Endothelial cell of umbilical vein (primary cell): ENCODE measurements around the gene ABLIM2. TPM values are rescaled to one million over a fixed set of nuclear protein-coding genes. Genes with fewer than 3 reads are reported as not detected.

Experiments used
- BruUV-seq: library from RNA; stranded (reverse); fragments of 400-500 nt; replicated peaks from 2 replicates; lab custom pipeline; 2021; lab: Mats Ljungman, UMichigan
- CTCF ChIA-PET: fragments of 300-600, 350-600 bp; sonication (Branson Sonifier 250); formaldehyde crosslinking; loops from one replicate; lab custom pipeline; 2021; ENCODE audit warnings: antibody characterized with exemption, inconsistent platforms; lab: Charles Lee
- POLR2A ChIA-PET: fragments of 300-600, 350-600 bp; sonication (Branson Sonifier 250); formaldehyde crosslinking; loops from one replicate; lab custom pipeline; 2021; ENCODE audit warnings: antibody characterized with exemption, inconsistent platforms; lab: Charles Lee
- DNase-seq: peaks from one replicate; pipeline ENCODE4 v3.0.0-alpha.2; 2011; ENCODE audit warnings: low read depth, low spot score
- FAIRE-seq: peaks from 2 replicates; lab custom pipeline; 2011; peaks lifted over from hg19 to GRCh38; lab: Jason Lieb, UNC
- H2AFZ ChIP-seq: 2 replicates; pipeline ENCODE4 v1.6.0; 2012; ENCODE audit warnings: low read depth, low read length, control low read depth, inconsistent platforms
- H3K27ac ChIP-seq: 2 replicates; pipeline ENCODE4 v1.5.1; 2011; ENCODE audit warnings: low read depth, mild to moderate bottlenecking, control low read depth, low read length, moderate library complexity; ENCODE audit not compliant: insufficient read depth
- H3K27me3 ChIP-seq, 2 experiments: 2 replicates each; pipeline versions ENCODE4 v1.6.0 to v1.6.1; 2011; ENCODE audit warnings: low read length in 2 of 2, mixed read lengths in 1 of 2; ENCODE audit not compliant: control insufficient read depth in 2 of 2, insufficient read depth in 2 of 2
- H3K36me3 ChIP-seq, 2 experiments: 2 replicates in 1 of 2; 3 replicates in 1 of 2; pipeline ENCODE4 v1.5.1; 2011; ENCODE audit warnings: low read length in 2 of 2, mild to moderate bottlenecking in 1 of 2, moderate library complexity in 1 of 2; ENCODE audit not compliant: control insufficient read depth in 2 of 2, insufficient read depth in 2 of 2; ENCODE audit errors: extremely low read depth in 1 of 2
- H3K4me1 ChIP-seq: 3 replicates; pipeline ENCODE4 v1.5.1; 2011; ENCODE audit warnings: mild to moderate bottlenecking, low read length; ENCODE audit not compliant: control insufficient read depth, insufficient read depth; ENCODE audit errors: extremely low read depth
- H3K4me2 ChIP-seq: 2 replicates; pipeline ENCODE4 v1.6.1; 2011; ENCODE audit warnings: low read length, control low read depth, mixed read lengths; ENCODE audit not compliant: insufficient read depth
- H3K4me3 ChIP-seq, 3 experiments: fragments of 200-600 bp in 1 of 3; sonication (generic), shearing (Covaris generic) in 1 of 3; replicated peaks in 1 of 3; 2 replicates each; pipeline ENCODE4 v1.5.1; 2011 to 2016; ENCODE audit warnings: control low read depth in 3 of 3, low read length in 3 of 3, mild to moderate bottlenecking in 2 of 3, inconsistent platforms in 1 of 3, low read depth in 1 of 3, moderate library complexity in 1 of 3; ENCODE audit not compliant: insufficient read depth in 1 of 3
- H3K79me2 ChIP-seq: 2 replicates; pipeline ENCODE4 v1.6.0; 2012; ENCODE audit warnings: low read length, inconsistent platforms; ENCODE audit not compliant: control insufficient read depth, insufficient read depth
- H3K9ac ChIP-seq: replicated peaks from 2 replicates; pipeline ENCODE3; 2011; ENCODE audit warnings: low read length, control low read depth; ENCODE audit not compliant: insufficient read depth; ENCODE audit errors: extremely low read depth
- H3K9me1 ChIP-seq: replicated peaks from 3 replicates; pipeline ENCODE4 v1.6.0; 2011; ENCODE audit warnings: mild to moderate bottlenecking, low read length; ENCODE audit not compliant: control insufficient read depth, insufficient read depth; ENCODE audit errors: extremely low read depth
- H3K9me3 ChIP-seq: replicated peaks from 2 replicates; pipeline ENCODE4 v1.5.1; 2012; ENCODE audit warnings: low read length, inconsistent platforms; ENCODE audit not compliant: control insufficient read depth, insufficient read depth
- H4K20me1 ChIP-seq: replicated peaks from 2 replicates; pipeline ENCODE3; 2011; ENCODE audit warnings: mild to moderate bottlenecking, low read length; ENCODE audit not compliant: control insufficient read depth, insufficient read depth; ENCODE audit errors: extremely low read depth
- EZH2 ChIP-seq: IDR thresholded peaks from 2 replicates; pipeline ENCODE4 v1.6.1; 2012; ENCODE audit warnings: borderline replicate concordance, low read depth, mild to moderate bottlenecking, moderate library complexity, low read length, inconsistent platforms; ENCODE audit not compliant: severe bottlenecking
- FOS ChIP-seq: IDR thresholded peaks from 2 replicates; pipeline ENCODE4 v1.6.1; 2011; ENCODE audit warnings: mild to moderate bottlenecking, low read length, moderate library complexity, borderline replicate concordance; ENCODE audit not compliant: insufficient read depth
- GATA2 ChIP-seq: IDR thresholded peaks from 2 replicates; pipeline ENCODE4 v1.7.0; 2011; ENCODE audit warnings: low read depth, mild to moderate bottlenecking, moderate library complexity, mixed read lengths, low read length; ENCODE audit not compliant: insufficient read length, insufficient read depth
- JUN ChIP-seq: IDR thresholded peaks from 2 replicates; pipeline ENCODE4 v1.6.1; 2011; ENCODE audit warnings: borderline replicate concordance, low read depth; ENCODE audit not compliant: insufficient read length, insufficient read depth
- MAX ChIP-seq: IDR thresholded peaks from 2 replicates; pipeline ENCODE4 v1.6.1; 2011; ENCODE audit not compliant: insufficient read depth, insufficient read length
- POLR2A ChIP-seq: IDR thresholded peaks from 2 replicates; pipeline ENCODE4 v1.6.1; 2012; ENCODE audit warnings: low read depth, mild to moderate bottlenecking, control low read depth, low read length
- POLR2AphosphoS5 ChIP-seq: IDR thresholded peaks from 2 replicates; pipeline ENCODE4 v1.6.1; 2012; ENCODE audit warnings: low read depth, mild to moderate bottlenecking, control low read depth, low read length, moderate library complexity; ENCODE audit not compliant: insufficient read depth
- dilution Hi-C: fragments of 300-500 bp; cut with MboI; formaldehyde crosslinking; loops from one replicate; pipeline ENCODE4 v1.15.0; 2019; ENCODE audit warnings: low sequenced_read_pairs; ENCODE audit not compliant: extremely low pct_ligation_motif_present
- intact Hi-C: fragments of 100-400 bp; cut with micrococcal nuclease; formaldehyde crosslinking; loops from one replicate; pipeline ENCODE4 v1.10.0; 2022
- polyA plus RNA-seq, 4 experiments: library from polyadenylated mRNA; depleted of rRNA in 3 of 4; stranded (reverse) in 3 of 4; unstranded in 1 of 4; fragments of >200 nt; gene quantifications; 2 replicates each; pipeline versions ENCODE4 v1.2.1 to v1.2.3, GENCODE V29; 2011 to 2012; ENCODE audit warnings: missing spikeins in 1 of 4
- total RNA-seq: library from RNA; stranded (reverse); gene quantifications from 2 replicates; pipeline ENCODE4 v1.2.3, GENCODE V29; 2021

Gene ABLIM2
- total and polyA plus RNA-seq, 2 donors (not counting 3 experiments of a cell fraction or from before 2014, with no cell fraction given) = 0.28 to 0.66 TPM

- Histone ChIP-seq H3K9me3 (no peaks in the 10 kb centered on the region), H3K4me2 (no peak overlapping the region), H3K4me1 (no peaks in the 10 kb centered on the region), H3K27me3 (no peaks in the 10 kb centered on the region), H3K27ac (no peak overlapping the region), H3K4me3 (no peak overlapping the region), H3K36me3 (no peaks in the 10 kb centered on the region), H3K79me2 (no peaks in the 10 kb centered on the region), H2AFZ (no peak overlapping the region), H3K9ac (no peak overlapping the region), H3K9me1 (no peaks in the 10 kb centered on the region), H4K20me1 (no peaks in the 10 kb centered on the region)
- FAIRE-seq (no peak), DNase-seq (no peak)
- ChIA-PET CTCF (interaction anchor here (1.0 kb wide), 1 partner anchor 12 kb away, joined by 4 read pairs; no protein-coding TSS in a partner anchor), POLR2A (no interaction called here)
- no TSS peak for BruUV-seq
- dilution Hi-C loops (no loop called here), intact Hi-C loops (no loop called here)
- TF ChIP-seq JUN (no peak), POLR2A (no peak), MAX (no peak), EZH2 (no peak), FOS (no peak)
Observed at GRCh38 chr4:8101213-8102075, 57.2 kb downstream of the ABLIM2 start.

- DNase-seq (no peak), FAIRE-seq (no peak)
- H3K9me3 ChIP-seq = no peaks in the 10 kb centered on the region
- H3K27me3 ChIP-seq = no peaks in the 10 kb centered on the region
- TF ChIP-seq GATA2 (no peak), POLR2AphosphoS5 (no peak), MAX (no peak), EZH2 (no peak)
- H3K36me3 ChIP-seq = no peaks in the 10 kb centered on the region
- H3K79me2 ChIP-seq = no peaks in the 10 kb centered on the region
- no peak overlapping the region for H3K4me2 ChIP-seq
- no TSS peak for BruUV-seq
- ChIA-PET POLR2A (no interaction called here), CTCF (no interaction called here)
- no peaks in the 10 kb centered on the region for H3K9me1 ChIP-seq
- dilution Hi-C loops = no loop called here
- no peaks in the 10 kb centered on the region for H3K4me1 ChIP-seq
- no peak overlapping the region for H3K4me3 ChIP-seq
- H3K27ac ChIP-seq = no peak overlapping the region
- H2AFZ ChIP-seq = no peak overlapping the region
- H3K9ac ChIP-seq = no peak overlapping the region
- intact Hi-C loops = loop anchor here (10.0 kb wide), 1 partner anchor 65 kb away; no protein-coding TSS in a partner anchor
- no peaks in the 10 kb centered on the region for H4K20me1 ChIP-seq
Observed at GRCh38 chr4:8099981-8100464, 58.6 kb downstream of the ABLIM2 start.
